OCI-LY7 (cell line): ENCODE measurements around the gene OR2AT4. TPM values are rescaled to one million over a fixed set of nuclear protein-coding genes. Genes with fewer than 3 reads are reported as not detected.
"Not testable (repeated sequence)": the region's sequence is repeated elsewhere in the genome, so short reads cannot be mapped to it uniquely, and the experiment has no call there.

Experiments
- BruUV-seq: library from RNA; stranded (reverse); fragments of 400-500 nt; replicated peaks from 2 replicates; lab custom pipeline; 2021; lab: Mats Ljungman, UMichigan
- CTCF ChIA-PET: fragments of 300-600 bp; sonication (Branson Sonifier 250); formaldehyde crosslinking; loops from one replicate; lab custom pipeline; 2022; ENCODE audit warnings: antibody characterized with exemption; ENCODE audit not compliant: unreplicated experiment; lab: Charles Lee
- POLR2A ChIA-PET: fragments of 300-600 bp; sonication (Branson Sonifier 250); formaldehyde crosslinking; loops from one replicate; lab custom pipeline; 2022; ENCODE audit warnings: antibody characterized with exemption; lab: Charles Lee
- DNase-seq: peaks from one replicate; pipeline ENCODE4 v3.0.0-alpha.2; 2015; ENCODE audit warnings: low spot score
- H2AFZ ChIP-seq: fragments of 200-600 bp; sonication (generic), shearing (Covaris generic); 2 replicates; pipeline ENCODE4 v1.6.1; 2014; ENCODE audit warnings: mild to moderate bottlenecking, antibody characterized with exemption, low read length, moderate library complexity
- H3K27ac ChIP-seq: fragments of 200-600 bp; sonication (generic); 2 replicates; pipeline ENCODE4 v1.5.1; 2014; ENCODE audit warnings: mixed run types, low read depth, mild to moderate bottlenecking, moderate library complexity, low read length, inconsistent platforms; ENCODE audit not compliant: poor library complexity, severe bottlenecking
- H3K36me3 ChIP-seq: fragments of 200-600 bp; sonication (generic); 2 replicates; pipeline ENCODE4 v1.6.1; 2014; ENCODE audit warnings: mild to moderate bottlenecking, antibody characterized with exemption, low read length, moderate library complexity, mixed read lengths; ENCODE audit not compliant: insufficient read depth
- H3K4me1 ChIP-seq: fragments of 200-600 bp; sonication (generic); 2 replicates; pipeline ENCODE4 v1.5.1; 2014; ENCODE audit warnings: mild to moderate bottlenecking, low read length; ENCODE audit not compliant: insufficient read depth, poor library complexity, severe bottlenecking
- H3K4me2 ChIP-seq: fragments of 200-600 bp; sonication (generic); 2 replicates; pipeline ENCODE4 v1.6.1; 2014; ENCODE audit warnings: mild to moderate bottlenecking, low read length
- H3K4me3 ChIP-seq: fragments of 200-600 bp; sonication (generic); 2 replicates; pipeline ENCODE4 v1.5.1; 2014; ENCODE audit warnings: mild to moderate bottlenecking, low read depth, low read length; ENCODE audit not compliant: poor library complexity, severe bottlenecking
- H3K79me2 ChIP-seq: fragments of 200-600 bp; sonication (generic); 2 replicates; pipeline ENCODE4 v1.6.1; 2016; ENCODE audit warnings: low read depth, mild to moderate bottlenecking, low read length, moderate library complexity, mixed read lengths; ENCODE audit not compliant: insufficient read depth
- H3K9me2 ChIP-seq: fragments of 200-600 bp; sonication (generic); 2 replicates; pipeline ENCODE4 v1.6.1; 2016; ENCODE audit warnings: mild to moderate bottlenecking, low read length, mixed read lengths; ENCODE audit not compliant: insufficient read depth
- H3K9me3 ChIP-seq: fragments of 200-600 bp; sonication (generic); 2 replicates; pipeline ENCODE4 v1.6.1; 2014; ENCODE audit warnings: mild to moderate bottlenecking, mixed run types, low read length, mixed read lengths
- H4K20me1 ChIP-seq: fragments of 200-600 bp; sonication (generic); 2 replicates; pipeline ENCODE4 v1.6.1; 2014; ENCODE audit warnings: mild to moderate bottlenecking, antibody characterized with exemption, low read length, moderate library complexity, mixed read lengths; ENCODE audit not compliant: insufficient read depth
- CTCF ChIP-seq: fragments of 200-600 bp; sonication (generic); conservative IDR thresholded peaks from 2 replicates; pipeline ENCODE4 v1.5.1; 2014; ENCODE audit warnings: mild to moderate bottlenecking, antibody characterized with exemption, low read length, moderate library complexity, mixed read lengths
- EZH2phosphoT487 ChIP-seq: fragments of 200-600 bp; sonication (generic); IDR thresholded peaks from 2 replicates; pipeline ENCODE4 v1.6.1; 2018; ENCODE audit warnings: low read depth, borderline replicate concordance, mild to moderate bottlenecking, mixed run types, antibody characterized with exemption, low read length, moderate library complexity, mixed read lengths
- intact Hi-C: fragments of 100-400 bp; cut with micrococcal nuclease; formaldehyde crosslinking; loops from one replicate; pipeline ENCODE4 v1.10.0; 2022; ENCODE audit not compliant: unreplicated experiment
- total RNA-seq, 2 experiments: library from RNA; depleted of rRNA in 1 of 2; stranded (reverse); fragments of >200 nt in 1 of 2; shearing (Covaris generic) in 1 of 2; gene quantifications; 2 replicates each; pipeline ENCODE4 v1.2.3, GENCODE V29; 2014 to 2022

OR2AT4 gene
- total RNA-seq, 2 experiments from 2014 or later, result not detected

- ChIA-PET CTCF (no interaction called here), POLR2A (no interaction called here)
- BruUV-seq, result no TSS peak
- intact Hi-C loops, result no loop called here
- no peaks in the 10 kb centered on the region for H4K20me1 ChIP-seq
- H3K4me3 ChIP-seq, result no peak overlapping the region
- H3K4me1 ChIP-seq, result no peaks in the 10 kb centered on the region
- H3K9me2 ChIP-seq, result no peaks in the 10 kb centered on the region
- no peak overlapping the region for H3K4me2 ChIP-seq
- DNase-seq, result no peak
- H3K79me2 ChIP-seq, result no peaks in the 10 kb centered on the region
- H3K36me3 ChIP-seq, result no peaks in the 10 kb centered on the region
- TF ChIP-seq EZH2phosphoT487, result no peak
- no peak for TF ChIP-seq CTCF
- H3K27ac ChIP-seq, result no peak overlapping the region
- no peaks in the 10 kb centered on the region for H3K9me3 ChIP-seq
- no peak overlapping the region for H2AFZ ChIP-seq
These were observed 3.0 kb upstream of the OR2AT4 start for GRCh38 chr11:75099635-75100034.

- H4K20me1 ChIP-seq, H3K9me2 ChIP-seq, intact Hi-C loops, CTCF ChIA-PET, H3K4me2 ChIP-seq, H3K9me3 ChIP-seq, DNase-seq, H3K4me1 ChIP-seq, H3K27ac ChIP-seq, H3K79me2 ChIP-seq, H2AFZ ChIP-seq, BruUV-seq, H3K4me3 ChIP-seq, H3K36me3 ChIP-seq, POLR2A ChIA-PET: not testable (repeated sequence)
These were observed 2.3 kb upstream of the OR2AT4 start for GRCh38 chr11:75098835-75099439.

GRCh38 chr11:75098181-75098580, 1.5 kb upstream of the OR2AT4 start:
- POLR2A ChIA-PET, BruUV-seq, DNase-seq, H3K36me3 ChIP-seq, H3K79me2 ChIP-seq, H3K4me2 ChIP-seq, H3K4me1 ChIP-seq, H3K9me3 ChIP-seq, H4K20me1 ChIP-seq, H2AFZ ChIP-seq, H3K9me2 ChIP-seq, intact Hi-C loops, H3K27ac ChIP-seq, CTCF ChIA-PET, H3K4me3 ChIP-seq: not testable (repeated sequence)

- intact Hi-C loops, result no loop called here
- BruUV-seq, result no TSS peak
- no peaks in the 10 kb centered on the region for H3K4me1 ChIP-seq
- no peak for DNase-seq
- no peaks in the 10 kb centered on the region for H3K36me3 ChIP-seq
- H3K27ac ChIP-seq, result no peak overlapping the region
- POLR2A ChIA-PET, result no interaction called here
- H2AFZ ChIP-seq, result no peak overlapping the region
- no peaks in the 10 kb centered on the region for H3K9me3 ChIP-seq
- no peaks in the 10 kb centered on the region for H3K79me2 ChIP-seq
- H3K9me2 ChIP-seq, result no peaks in the 10 kb centered on the region
- H3K4me2 ChIP-seq, result no peak overlapping the region
- no peak for TF ChIP-seq CTCF
- no peak for TF ChIP-seq EZH2phosphoT487
- H4K20me1 ChIP-seq, result no peaks in the 10 kb centered on the region
- no peak overlapping the region for H3K4me3 ChIP-seq
- CTCF ChIA-PET, result no interaction called here
These were observed 489 bp upstream of the OR2AT4 start for GRCh38 chr11:75097173-75097557.

- H3K9me2 ChIP-seq, H4K20me1 ChIP-seq, DNase-seq, H3K4me2 ChIP-seq, H3K4me1 ChIP-seq, H3K4me3 ChIP-seq, H2AFZ ChIP-seq, H3K9me3 ChIP-seq, H3K79me2 ChIP-seq, H3K27ac ChIP-seq, POLR2A ChIA-PET, BruUV-seq, CTCF ChIA-PET, intact Hi-C loops, H3K36me3 ChIP-seq: not testable (repeated sequence)
These were observed 2.3 kb downstream of the OR2AT4 start for GRCh38 chr11:75094382-75094781.
